ENCODE data around the gene ZNF497. TPM values are rescaled to one million over a fixed set of nuclear protein-coding genes. Genes with fewer than 3 reads are reported as not detected.

ZNF497 gene
- total and polyA plus RNA-seq, 4 donors = 0.60 to 4.4 (median 1.3) TPM

- Histone ChIP-seq H3K36me3 (ENCODE audit: control insufficient read depth in 4 of 4, insufficient read depth in 3 of 4, low read depth in 1 of 4, low read length in 3 of 4) (peaks cover 23 to 42% (median 26%) of the 10 kb centered on the region in 4 donors), H3K9me3 (ENCODE audit: control insufficient read depth in 4 of 4, low read length in 3 of 4) (no peaks in the 10 kb centered on the region), H3K9ac (ENCODE audit: low read depth in 1 of 2, low read length in 2 of 2) (no peak overlapping the region), H3K27me3 (ENCODE audit: control insufficient read depth in 4 of 4, insufficient read depth in 4 of 4, low read length in 3 of 4) (peaks cover 0 to 5% (median 0%) of the 10 kb centered on the region in 4 donors), H3K4me1 (ENCODE audit: control insufficient read depth in 4 of 4, insufficient read depth in 4 of 4, low read length in 3 of 4) (peaks cover 0 to 6% (median 3%) of the 10 kb centered on the region in 4 donors), H3K4me3 (ENCODE audit: low read depth in 1 of 3, low read length in 3 of 3) (no peak overlapping the region), H3K27ac (ENCODE audit: low read depth in 1 of 2, low read length in 2 of 2) (no peak overlapping the region)
- TF ChIP-seq HNF4G (IDR thresholded peaks at IDR 0.05) (no peak), TAF1 (conservative IDR thresholded peaks at IDR 0.05) (no peak), CTCF (IDR thresholded peaks at IDR 0.05; ENCODE audit: low read depth, low read length, missing input control) (no peak), YY1 (IDR thresholded peaks at IDR 0.05) (no peak), ATF3 (IDR thresholded peaks at IDR 0.05) (no peak)
- WGBS = 77% methylated on average over 3 of the region's 3 CpGs
- DNase-seq (ENCODE audit: low spot score) = no peak
These were observed 32.3 kb upstream of the ZNF497 start for GRCh38 chr19:58394821-58395219.

DNA sequence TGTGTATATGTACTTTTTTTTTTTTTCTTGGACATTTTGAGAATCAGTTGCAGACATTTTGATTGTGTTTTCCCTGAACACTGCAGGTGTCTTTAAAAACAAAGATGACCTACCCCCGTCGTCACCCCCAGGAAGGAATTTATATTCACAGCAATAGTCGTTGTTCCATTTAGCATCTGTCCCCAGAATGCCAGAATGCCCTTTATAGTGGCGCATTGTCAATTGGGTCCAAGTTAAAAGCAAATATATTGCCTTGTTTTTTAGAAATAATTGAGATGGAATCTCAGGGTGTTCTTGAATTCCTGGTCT, 31.1 kb upstream of the ZNF497 start:
- Histone ChIP-seq H3K4me3 (ENCODE audit: low read depth in 1 of 3, low read length in 3 of 3) (no peak overlapping the region), H3K36me3 (ENCODE audit: control insufficient read depth in 4 of 4, insufficient read depth in 3 of 4, low read depth in 1 of 4, low read length in 3 of 4) (peaks cover 24 to 48% (median 30%) of the 10 kb centered on the region in 4 donors), H3K9ac (ENCODE audit: low read depth in 1 of 2, low read length in 2 of 2) (no peak overlapping the region), H3K9me3 (ENCODE audit: control insufficient read depth in 4 of 4, low read length in 3 of 4) (no peaks in the 10 kb centered on the region), H3K27ac (ENCODE audit: low read depth in 1 of 2, low read length in 2 of 2) (no peak overlapping the region), H3K27me3 (ENCODE audit: control insufficient read depth in 4 of 4, insufficient read depth in 4 of 4, low read length in 3 of 4) (peaks cover 0 to 5% (median 0%) of the 10 kb centered on the region in 4 donors), H3K4me1 (ENCODE audit: control insufficient read depth in 4 of 4, insufficient read depth in 4 of 4, low read length in 3 of 4) (peaks cover 0 to 6% (median 4%) of the 10 kb centered on the region in 4 donors)
- no peak for DNase-seq (ENCODE audit: low spot score)
- TF ChIP-seq NR2F2 (IDR thresholded peaks at IDR 0.05) (no peak), JUND (IDR thresholded peaks at IDR 0.05) (no peak), YY1 (IDR thresholded peaks at IDR 0.05) (no peak), GABPA (IDR thresholded peaks at IDR 0.05 in 1 of 2, conservative IDR thresholded peaks at IDR 0.05 in 1 of 2) (no peak), ATF3 (IDR thresholded peaks at IDR 0.05) (no peak), SP1 (IDR thresholded peaks at IDR 0.05) (no peak), RAD21 (IDR thresholded peaks at IDR 0.05) (no peak), CTCF (IDR thresholded peaks at IDR 0.05; ENCODE audit: low read depth, low read length, missing input control) (no peak), TAF1 (conservative IDR thresholded peaks at IDR 0.05) (no peak), REST (IDR thresholded peaks at IDR 0.05) (no peak), HNF4A (conservative IDR thresholded peaks at IDR 0.05) (no peak)
- TF ChIP-seq, protein P1, sequence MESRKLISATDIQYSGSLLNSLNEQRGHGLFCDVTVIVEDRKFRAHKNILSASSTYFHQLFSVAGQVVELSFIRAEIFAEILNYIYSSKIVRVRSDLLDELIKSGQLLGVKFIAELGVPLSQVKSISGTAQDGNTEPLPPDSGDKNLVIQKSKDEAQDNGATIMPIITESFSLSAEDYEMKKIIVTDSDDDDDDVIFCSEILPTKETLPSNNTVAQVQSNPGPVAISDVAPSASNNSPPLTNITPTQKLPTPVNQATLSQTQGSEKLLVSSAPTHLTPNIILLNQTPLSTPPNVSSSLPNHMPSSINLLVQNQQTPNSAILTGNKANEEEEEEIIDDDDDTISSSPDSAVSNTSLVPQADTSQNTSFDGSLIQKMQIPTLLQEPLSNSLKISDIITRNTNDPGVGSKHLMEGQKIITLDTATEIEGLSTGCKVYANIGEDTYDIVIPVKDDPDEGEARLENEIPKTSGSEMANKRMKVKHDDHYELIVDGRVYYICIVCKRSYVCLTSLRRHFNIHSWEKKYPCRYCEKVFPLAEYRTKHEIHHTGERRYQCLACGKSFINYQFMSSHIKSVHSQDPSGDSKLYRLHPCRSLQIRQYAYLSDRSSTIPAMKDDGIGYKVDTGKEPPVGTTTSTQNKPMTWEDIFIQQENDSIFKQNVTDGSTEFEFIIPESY (IDR thresholded peaks at IDR 0.05) = no peak
- WGBS = 92% methylated on average over 4 of the region's 4 CpGs

All from liver (tissue), 9 donors.